ENCODE measurements around the gene NOTCH2. TPM values are rescaled to one million over a fixed set of nuclear protein-coding genes. Genes with fewer than 3 reads are reported as not detected.

The NOTCH2 gene
- 4.0 and 4.9 TPM in 2 replicates for total RNA-seq

GRCh38 chr1:120069067-120069919 lies at the start of gene NOTCH2:
Gene NOTCH2, minus strand, starts transcription at chr1:120069662. Its CDS starts 256 bp downstream, at chr1:120069406.

GRCh38 chr1:119896303-119896702 lies 173.2 kb downstream of the NOTCH2 start, which contains the start of gene ADAM30:
Gene ADAM30, minus strand, starts transcription at chr1:119896515. Its CDS starts 179 bp downstream, at chr1:119896336.

Other genes with a start within 250 kb of the NOTCH2 start
- gene ADAM30, start 173.1 kb downstream of the NOTCH2 start, total RNA-seq, result not detected in 2 replicates
- gene SEC22B, start 106.9 kb upstream of the NOTCH2 start, total RNA-seq, result 16.6 and 16.8 TPM in 2 replicates

All from mammary microvascular endothelial cell (primary cell).